ENCODE results near the gene CBFA2T2. TPM values are rescaled to one million over a fixed set of nuclear protein-coding genes. Genes with fewer than 3 reads are reported as not detected.

CBFA2T2 gene
- total RNA-seq, 6 donors from 2014 or later, result 10.0 to 35.6 (median 16.2) TPM

DNA sequence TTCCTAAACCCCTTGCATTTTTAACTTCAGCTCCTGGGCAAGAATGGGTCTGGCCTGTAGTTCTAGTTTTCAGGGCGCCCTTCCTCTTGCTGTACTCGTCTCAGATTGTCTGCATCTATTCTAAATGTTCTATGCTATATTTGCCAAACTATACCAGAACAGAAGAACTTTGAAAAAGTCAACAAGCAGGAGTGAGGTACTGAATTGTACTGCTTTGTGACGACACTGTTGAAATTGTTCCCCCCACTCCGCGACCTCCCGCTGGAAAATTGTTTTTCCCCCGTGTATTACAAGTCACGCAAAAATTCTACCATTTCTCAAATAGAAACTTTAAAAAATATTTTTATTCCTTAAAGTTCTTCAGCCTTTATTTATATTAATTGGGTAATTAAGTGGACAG lies 73.9 kb downstream of the CBFA2T2 start:
- no peak for ATAC-seq (ENCODE audit: low FRiP score in 2 of 2)
- H3K4me3 ChIP-seq, result no peak overlapping the region
- no peaks in the 10 kb centered on the region for H3K36me3 ChIP-seq
- no peaks in the 10 kb centered on the region for H3K9me3 ChIP-seq
- peaks cover 10 to 18% (median 16%) of the 10 kb centered on the region in 4 donors for H3K4me1 ChIP-seq
- no peaks in the 10 kb centered on the region for H3K27me3 ChIP-seq
- WGBS, 2 donors, result 90 to 92% methylated on average over 8 of the region's 8 CpGs
- H3K27ac ChIP-seq, result no peak overlapping the region
- DNase-seq, result no peak
- no peak for TF ChIP-seq POLR2A (IDR thresholded peaks at IDR 0.05)
- TF ChIP-seq, protein P1, sequence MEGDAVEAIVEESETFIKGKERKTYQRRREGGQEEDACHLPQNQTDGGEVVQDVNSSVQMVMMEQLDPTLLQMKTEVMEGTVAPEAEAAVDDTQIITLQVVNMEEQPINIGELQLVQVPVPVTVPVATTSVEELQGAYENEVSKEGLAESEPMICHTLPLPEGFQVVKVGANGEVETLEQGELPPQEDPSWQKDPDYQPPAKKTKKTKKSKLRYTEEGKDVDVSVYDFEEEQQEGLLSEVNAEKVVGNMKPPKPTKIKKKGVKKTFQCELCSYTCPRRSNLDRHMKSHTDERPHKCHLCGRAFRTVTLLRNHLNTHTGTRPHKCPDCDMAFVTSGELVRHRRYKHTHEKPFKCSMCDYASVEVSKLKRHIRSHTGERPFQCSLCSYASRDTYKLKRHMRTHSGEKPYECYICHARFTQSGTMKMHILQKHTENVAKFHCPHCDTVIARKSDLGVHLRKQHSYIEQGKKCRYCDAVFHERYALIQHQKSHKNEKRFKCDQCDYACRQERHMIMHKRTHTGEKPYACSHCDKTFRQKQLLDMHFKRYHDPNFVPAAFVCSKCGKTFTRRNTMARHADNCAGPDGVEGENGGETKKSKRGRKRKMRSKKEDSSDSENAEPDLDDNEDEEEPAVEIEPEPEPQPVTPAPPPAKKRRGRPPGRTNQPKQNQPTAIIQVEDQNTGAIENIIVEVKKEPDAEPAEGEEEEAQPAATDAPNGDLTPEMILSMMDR (IDR thresholded peaks at IDR 0.05), result no peak
- TF ChIP-seq EP300 (IDR thresholded peaks at IDR 0.05), result no peak
- TF ChIP-seq POLR2AphosphoS5 (IDR thresholded peaks at IDR 0.05), result no peak

DNA sequence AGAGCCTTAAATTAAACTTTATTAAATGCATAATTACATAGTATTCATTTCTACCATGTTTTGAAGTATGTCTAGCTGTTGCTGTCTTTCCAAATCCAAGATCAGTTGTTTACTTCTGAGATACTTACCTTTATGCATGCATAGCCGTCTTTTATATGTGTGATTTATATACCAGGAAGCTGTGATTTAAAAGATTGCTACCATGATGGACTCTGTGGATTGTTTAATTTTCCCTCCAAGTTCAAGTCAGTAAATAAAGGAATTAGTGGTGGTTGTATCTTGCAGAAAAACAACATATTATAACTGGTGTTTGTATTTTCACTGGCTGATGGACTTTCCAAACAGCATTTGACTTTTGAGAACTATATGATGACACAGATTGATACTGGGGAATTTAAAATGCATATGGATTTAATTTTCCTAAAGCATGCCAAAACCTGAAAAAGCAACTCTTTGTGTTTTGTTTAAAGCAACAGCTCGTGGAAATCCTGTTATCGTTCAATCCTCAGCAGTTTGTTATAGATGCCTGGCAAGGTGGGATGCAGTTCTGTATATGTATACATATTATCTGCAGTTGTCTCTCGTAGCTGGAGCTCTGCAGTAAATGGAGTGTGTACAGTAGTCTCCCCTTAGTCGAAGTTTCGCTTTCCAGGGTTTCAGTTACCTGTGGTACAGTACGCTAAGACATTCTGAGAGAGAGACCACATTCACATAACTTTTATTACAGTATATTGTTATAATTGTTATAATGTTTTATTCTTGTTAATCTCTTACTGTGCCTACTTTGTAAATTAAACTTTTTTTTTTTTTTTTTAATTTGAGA lies 77.1 kb downstream of the CBFA2T2 start:
- H3K36me3 ChIP-seq, result no peaks in the 10 kb centered on the region
- 85% methylated on average over 7 of the region's 7 CpGs for WGBS, 2 donors
- DNase-seq (no peak), ATAC-seq (ENCODE audit: low FRiP score in 2 of 2) (no peak)
- TF ChIP-seq POLR2A (IDR thresholded peaks at IDR 0.05), result no peak
- TF ChIP-seq, protein P1 (IDR thresholded peaks at IDR 0.05), result no peak
- TF ChIP-seq EP300 (IDR thresholded peaks at IDR 0.05), result no peak
- no peak for TF ChIP-seq POLR2AphosphoS5 (IDR thresholded peaks at IDR 0.05)
- peaks cover 5 to 29% (median 26%) of the 10 kb centered on the region in 4 donors for H3K4me1 ChIP-seq
- H3K27ac ChIP-seq, result no peak overlapping the region
- no peaks in the 10 kb centered on the region for H3K27me3 ChIP-seq
- no peak overlapping the region for H3K4me3 ChIP-seq
- H3K9me3 ChIP-seq, result no peaks in the 10 kb centered on the region

DNA sequence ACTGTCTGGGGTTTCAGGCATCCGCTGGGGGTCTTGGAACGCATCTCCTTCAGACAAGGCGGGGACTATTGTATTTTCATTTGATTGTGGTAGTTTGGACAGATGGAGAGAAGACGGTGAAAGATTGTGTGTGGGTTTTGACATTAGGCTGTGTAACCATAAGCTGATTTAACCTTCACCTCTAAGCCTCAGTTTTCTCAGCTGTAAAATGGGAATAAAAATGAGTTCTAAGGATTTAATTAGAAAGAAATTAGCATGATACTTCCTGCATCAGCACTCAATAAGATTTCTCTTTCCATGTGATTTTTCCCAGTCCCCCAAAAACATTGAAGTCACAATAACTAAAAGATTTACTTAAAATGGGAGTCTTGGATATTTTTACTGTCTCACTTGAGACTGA lies 78.1 kb downstream of the CBFA2T2 start:
- Histone ChIP-seq H3K4me1 (peaks cover 0 to 20% (median 18%) of the 10 kb centered on the region in 4 donors), H3K9me3 (no peaks in the 10 kb centered on the region), H3K4me3 (no peak overlapping the region), H3K27ac (no peak overlapping the region), H3K27me3 (no peaks in the 10 kb centered on the region), H3K36me3 (no peaks in the 10 kb centered on the region)
- TF ChIP-seq EP300 (IDR thresholded peaks at IDR 0.05) (no peak), POLR2AphosphoS5 (IDR thresholded peaks at IDR 0.05) (no peak), POLR2A (IDR thresholded peaks at IDR 0.05) (no peak)
- TF ChIP-seq, protein P1 (IDR thresholded peaks at IDR 0.05), result no peak
- DNase-seq, result no peak
- ATAC-seq (ENCODE audit: low FRiP score in 2 of 2), result no peak
- WGBS, 2 donors, result 95 to 97% methylated on average over 4 of the region's 4 CpGs

DNA sequence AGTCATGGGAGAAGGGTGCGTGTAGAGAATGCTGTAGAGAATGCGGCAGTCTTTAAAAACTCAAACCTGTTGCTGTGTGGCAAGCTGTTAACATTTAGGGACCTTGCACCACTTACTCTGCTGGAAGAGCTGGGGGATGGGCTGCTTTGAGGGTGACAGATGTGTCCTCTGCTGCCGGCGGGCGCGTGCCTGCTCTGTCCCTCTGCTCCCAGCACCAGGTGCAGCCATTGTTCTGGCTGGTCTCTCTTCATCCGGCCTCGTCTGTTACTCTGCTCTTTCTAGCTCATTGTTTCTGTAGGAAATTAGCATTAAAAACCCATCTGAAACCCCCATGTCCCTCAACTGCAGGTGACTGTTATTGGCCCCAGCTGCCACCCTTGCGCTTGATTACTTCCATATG lies 78.5 kb downstream of the CBFA2T2 start:
- Histone ChIP-seq H3K27ac (peak overlapping the region in 2 of 4 donors; percentile 7 to 26), H3K9me3 (no peaks in the 10 kb centered on the region), H3K4me1 (peaks cover 0 to 20% (median 17%) of the 10 kb centered on the region in 4 donors), H3K36me3 (no peaks in the 10 kb centered on the region), H3K27me3 (no peaks in the 10 kb centered on the region), H3K4me3 (no peak overlapping the region)
- ATAC-seq (ENCODE audit: low FRiP score in 2 of 2) (peak in 1 of 2 donors; percentile 14), DNase-seq (peak in 1 of 2 donors; percentile 33)
- no peak for TF ChIP-seq EP300 (IDR thresholded peaks at IDR 0.05)
- TF ChIP-seq, protein P1 (IDR thresholded peaks at IDR 0.05), result no peak
- WGBS, 2 donors, result 72 to 79% methylated on average over 9 of the region's 9 CpGs

Measured in upper lobe of left lung (tissue), 6 donors.